Activated T-helper 9 cell treated with anti-CD3 and anti-CD28 coated beads, Interleukin-2, amount 50 U/mL, for 16 hours (primary cell): ENCODE results near the gene PRKAG3.

Experiments used
- DNase-seq: peaks from one replicate; pipeline ENCODE4 v3.0.0-alpha.2; 2020; ENCODE audit warnings: low read depth

Gene PRKAG3

GRCh38 chr2:218831378-218831990 lies at the start of gene PRKAG3:
PRKAG3 (minus strand) TSS chr2:218831803.
- no peak for DNase-seq

DNA sequence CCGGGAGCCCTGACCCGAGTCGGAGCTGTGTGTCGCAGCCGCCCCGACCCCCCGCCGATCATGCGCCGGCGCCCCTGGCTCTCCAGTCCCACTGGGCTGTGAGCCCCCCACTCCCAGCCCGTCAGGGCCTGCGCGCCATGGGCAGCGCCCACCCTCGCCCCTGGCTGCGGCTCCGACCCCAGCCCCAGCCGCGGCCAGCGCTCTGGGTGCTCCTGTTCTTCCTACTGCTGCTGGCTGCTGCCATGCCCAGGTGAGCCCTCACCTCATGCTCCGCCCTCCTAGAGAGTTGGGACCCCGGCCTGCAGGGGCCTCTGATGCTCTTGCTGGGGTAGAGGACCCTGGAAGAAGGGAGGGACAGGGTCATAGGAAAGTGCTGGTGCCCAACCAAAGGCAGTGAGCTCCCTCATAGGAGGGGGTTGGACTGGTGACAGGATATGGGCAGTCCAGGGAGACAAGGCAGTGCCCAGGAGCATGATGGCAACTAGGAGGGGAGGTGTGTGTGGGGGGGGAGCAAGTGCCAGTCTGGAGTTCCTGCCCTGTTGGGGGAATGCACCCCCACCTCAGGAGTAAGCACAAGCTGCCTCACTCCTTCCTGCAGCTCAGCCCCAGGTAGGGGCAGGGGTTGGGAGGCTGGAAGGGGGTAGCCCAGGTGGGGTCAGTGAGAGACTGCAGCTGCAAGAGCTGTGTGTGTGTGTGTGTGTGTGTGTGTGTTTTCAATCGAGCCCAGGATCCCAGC lies 49.4 kb upstream of the PRKAG3 start:
- DNase-seq: no peak

GRCh38 chr2:218880102-218880858 lies 48.7 kb upstream of the PRKAG3 start, which contains the start of gene WNT10A:
WNT10A (plus strand) TSS chr2:218880852; CDS start chr2:218880996, 144 bp downstream.
- DNase-seq: peak; percentile 75

GRCh38 chr2:218879776-218880101 lies 48.1 kb upstream of the PRKAG3 start:
- no peak for DNase-seq

DNA sequence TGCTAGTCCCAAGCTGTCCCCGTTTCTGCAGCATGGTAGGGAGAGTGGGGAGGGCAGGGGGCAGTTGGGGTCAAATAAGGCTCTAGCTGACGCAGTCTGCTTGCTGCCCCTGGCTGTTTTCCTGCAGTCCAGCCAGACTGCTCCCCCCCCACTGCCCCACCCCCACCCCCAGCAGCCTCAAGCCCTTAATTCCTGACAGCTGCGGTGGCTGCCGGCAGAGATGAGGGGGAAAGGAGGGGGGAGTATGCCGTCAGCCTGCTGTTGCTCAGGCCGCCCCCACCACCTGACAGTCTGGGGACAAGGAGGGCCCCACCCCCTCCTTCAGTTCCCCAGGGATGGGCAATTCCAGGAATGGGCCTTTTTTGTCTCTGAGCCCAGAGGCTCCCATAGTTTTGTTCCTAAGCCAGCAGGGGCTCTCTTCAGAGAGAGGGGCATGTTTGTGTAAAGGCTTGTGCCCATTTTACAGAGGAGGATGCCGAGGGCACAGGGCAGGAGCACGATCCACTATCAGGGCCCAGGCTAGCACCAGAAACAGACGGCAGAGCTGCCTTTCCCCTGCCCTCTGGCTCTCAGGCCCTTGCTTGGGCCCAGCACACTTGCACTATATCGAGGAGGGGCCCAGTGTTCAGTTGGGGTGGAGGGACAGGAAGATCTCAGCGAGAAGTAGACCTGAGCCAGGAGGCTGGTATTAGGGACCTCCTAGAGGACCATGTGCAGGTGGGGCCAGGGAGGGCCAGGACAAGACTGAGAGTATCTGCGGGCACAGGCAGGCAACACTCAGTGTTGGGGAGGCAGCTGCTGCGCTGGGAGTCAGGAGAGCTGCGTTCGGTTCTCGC lies 47.5 kb upstream of the PRKAG3 start:
- DNase-seq: no peak

GRCh38 chr2:218878486-218878885 lies 46.9 kb upstream of the PRKAG3 start:
- no peak for DNase-seq

- no peak for DNase-seq
Measured at GRCh38 chr2:218877891-218878290, 46.3 kb upstream of the PRKAG3 start.

DNA sequence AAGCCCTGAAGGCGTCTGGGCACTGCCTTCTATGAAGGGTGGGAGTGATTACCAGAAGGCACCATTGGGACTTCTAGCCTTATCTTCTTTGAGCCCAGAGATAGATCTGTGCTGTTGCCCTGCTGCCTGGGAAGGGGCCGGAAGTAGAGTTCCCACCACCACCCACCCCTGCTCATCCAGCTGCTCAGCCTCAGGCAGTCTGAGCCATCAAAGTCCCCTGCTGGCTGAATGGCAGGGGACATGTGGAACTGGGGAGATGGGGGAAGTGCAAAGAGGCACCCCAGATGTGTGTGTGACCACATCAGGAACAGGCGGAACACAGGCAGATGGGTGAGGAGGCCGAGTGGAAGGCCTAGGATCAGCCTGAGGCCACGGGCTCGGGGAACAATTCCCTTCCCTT lies 45.7 kb upstream of the PRKAG3 start:
- no peak for DNase-seq

DNA sequence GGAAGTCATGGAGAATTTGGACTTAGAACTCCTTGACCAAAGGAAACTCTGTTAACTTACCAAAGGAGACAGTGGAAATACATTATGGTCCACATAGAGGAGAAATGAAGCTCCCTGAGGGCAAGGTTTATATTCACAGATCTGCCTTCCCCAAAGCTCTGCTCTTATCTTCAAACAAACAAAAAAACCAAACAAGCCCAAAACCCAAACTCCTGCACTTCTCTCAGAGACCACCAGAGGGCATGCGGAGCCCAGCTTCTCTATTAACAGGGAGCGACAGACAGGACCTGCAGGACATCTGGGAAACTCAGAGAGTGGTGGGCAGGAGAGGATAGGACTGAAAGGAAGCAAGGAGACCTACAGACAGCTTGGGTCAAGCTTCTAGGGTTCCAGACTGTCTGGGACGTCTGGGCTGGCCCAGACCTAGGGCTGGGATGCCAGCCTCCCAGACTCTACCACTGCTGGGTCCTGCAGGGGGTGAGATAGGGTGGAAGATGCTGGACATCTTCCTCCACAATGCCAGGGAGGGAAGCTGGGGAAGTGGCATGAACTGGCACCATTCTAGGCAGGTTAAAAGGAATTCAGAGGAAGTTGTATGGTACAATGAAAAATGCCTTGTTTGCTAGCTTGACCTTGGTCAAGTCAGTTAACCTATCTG lies 45.1 kb upstream of the PRKAG3 start:
- peak; percentile 46 for DNase-seq

GRCh38 chr2:218875692-218876246 lies 44.2 kb upstream of the PRKAG3 start:
- no peak for DNase-seq

DNA sequence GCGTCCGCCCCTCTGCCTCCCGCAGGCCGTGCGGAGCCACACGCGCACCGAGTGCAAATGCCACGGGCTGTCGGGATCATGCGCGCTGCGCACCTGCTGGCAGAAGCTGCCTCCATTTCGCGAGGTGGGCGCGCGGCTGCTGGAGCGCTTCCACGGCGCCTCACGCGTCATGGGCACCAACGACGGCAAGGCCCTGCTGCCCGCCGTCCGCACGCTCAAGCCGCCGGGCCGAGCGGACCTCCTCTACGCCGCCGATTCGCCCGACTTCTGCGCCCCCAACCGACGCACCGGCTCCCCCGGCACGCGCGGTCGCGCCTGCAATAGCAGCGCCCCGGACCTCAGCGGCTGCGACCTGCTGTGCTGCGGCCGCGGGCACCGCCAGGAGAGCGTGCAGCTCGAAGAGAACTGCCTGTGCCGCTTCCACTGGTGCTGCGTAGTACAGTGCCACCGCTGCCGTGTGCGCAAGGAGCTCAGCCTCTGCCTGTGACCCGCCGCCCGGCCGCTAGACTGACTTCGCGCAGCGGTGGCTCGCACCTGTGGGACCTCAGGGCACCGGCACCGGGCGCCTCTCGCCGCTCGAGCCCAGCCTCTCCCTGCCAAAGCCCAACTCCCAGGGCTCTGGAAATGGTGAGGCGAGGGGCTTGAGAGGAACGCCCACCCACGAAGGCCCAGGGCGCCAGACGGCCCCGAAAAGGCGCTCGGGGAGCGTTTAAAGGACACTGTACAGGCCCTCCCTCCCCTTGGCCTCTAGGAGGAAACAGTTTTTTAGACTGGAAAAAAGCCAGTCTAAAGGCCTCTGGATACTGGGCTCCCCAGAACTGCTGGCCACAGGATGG lies 42.0 kb upstream of the PRKAG3 start:
- DNase-seq: no peak

- DNase-seq: no peak
Measured at GRCh38 chr2:218872645-218873358, 41.2 kb upstream of the PRKAG3 start.

GRCh38 chr2:218871345-218872302 lies 40.0 kb upstream of the PRKAG3 start:
- DNase-seq: no peak

- no peak for DNase-seq
Measured at GRCh38 chr2:218870984-218871344, 39.4 kb upstream of the PRKAG3 start.

DNA sequence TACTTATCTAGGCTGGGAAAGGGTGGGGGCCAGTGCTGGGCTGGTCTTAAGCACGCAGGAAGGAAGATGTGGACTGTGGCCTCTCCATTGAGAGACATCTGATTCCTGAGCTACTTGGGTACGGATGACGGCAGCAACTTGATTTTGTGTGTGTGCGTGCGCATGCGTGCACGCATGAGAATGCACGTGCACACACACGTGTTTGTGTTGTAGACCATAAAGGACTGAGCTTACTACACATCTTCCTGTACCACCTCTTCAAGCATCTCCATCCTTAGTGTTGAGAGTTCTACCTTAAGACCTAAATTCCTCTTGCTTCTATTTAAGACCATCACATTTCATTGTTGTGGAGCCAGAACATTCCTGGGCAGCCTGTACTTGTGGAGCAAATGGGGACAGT lies 37.5 kb upstream of the PRKAG3 start:
- no peak for DNase-seq

DNA sequence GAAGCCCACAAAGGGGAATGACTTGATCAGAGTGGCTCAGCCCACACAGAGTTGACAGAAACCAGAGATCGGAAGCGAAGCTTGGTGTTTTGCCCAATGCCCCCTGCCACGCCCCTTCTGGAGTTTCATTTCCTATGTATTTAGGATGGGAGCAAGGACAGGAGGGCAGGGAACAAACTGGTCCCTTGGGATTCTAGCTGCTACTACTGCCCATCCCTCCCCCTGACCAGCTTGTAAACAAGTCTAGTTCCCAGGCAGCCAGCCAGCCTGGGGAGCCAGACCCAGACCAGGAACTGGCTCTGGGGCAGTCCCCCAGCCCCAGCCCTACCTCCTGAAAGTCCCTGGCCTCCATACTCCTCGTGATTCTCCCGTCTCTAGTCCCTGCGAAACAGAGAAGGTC lies 36.3 kb upstream of the PRKAG3 start:
- DNase-seq: no peak

DNA sequence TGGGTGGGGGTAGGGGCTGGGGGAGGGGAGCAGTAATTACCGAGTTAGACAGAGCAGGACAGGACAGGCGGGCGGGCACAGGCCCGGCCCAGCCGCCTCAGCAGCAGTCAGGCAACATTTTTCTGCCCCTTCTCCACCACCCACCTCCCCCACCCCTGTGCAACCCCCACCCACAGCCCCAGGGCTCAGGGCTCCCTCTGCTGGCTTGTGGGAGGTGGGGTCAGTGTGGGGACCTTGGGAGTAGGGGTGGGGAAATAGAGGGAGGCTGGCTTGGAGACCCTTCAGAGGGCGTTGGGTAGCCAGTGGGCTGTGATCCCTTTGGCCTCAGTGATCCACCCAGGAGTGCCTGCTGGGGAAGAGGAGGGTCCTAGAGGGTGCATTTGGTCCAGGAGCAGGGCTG lies 34.4 kb upstream of the PRKAG3 start:
- DNase-seq: no peak

DNA sequence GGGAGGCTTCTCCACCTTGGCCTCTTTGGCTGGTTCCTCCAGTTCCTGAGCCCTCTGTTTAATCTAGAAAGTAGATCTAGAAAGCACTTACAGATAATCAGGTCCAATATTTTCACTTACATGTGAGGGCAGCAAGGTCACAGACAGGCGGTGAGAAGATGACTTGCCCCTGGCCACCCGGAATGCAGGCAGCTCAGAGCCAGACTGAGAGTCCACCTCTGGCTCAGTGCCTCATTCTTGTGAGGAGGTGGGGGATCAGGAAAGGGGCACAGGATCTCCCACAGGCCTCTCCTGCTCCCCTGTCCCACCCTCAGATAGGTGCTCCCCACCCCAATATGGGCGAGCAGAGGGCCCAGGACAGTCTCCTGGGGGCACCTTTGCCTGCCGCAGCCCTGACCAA lies 33.8 kb upstream of the PRKAG3 start:
- DNase-seq: no peak

GRCh38 chr2:218863021-218863520 lies 31.5 kb upstream of the PRKAG3 start:
- no peak for DNase-seq
